ENCODE measurements around the gene FRYL. TPM values are rescaled to one million over a fixed set of nuclear protein-coding genes. Genes with fewer than 3 reads are reported as not detected.

Gene FRYL
- total and polyA plus RNA-seq, 2 of the 8 experiments (the other 6 are each of a cell fraction or from before 2014, with no cell fraction given) = 8.0 to 36.5 TPM

DNA sequence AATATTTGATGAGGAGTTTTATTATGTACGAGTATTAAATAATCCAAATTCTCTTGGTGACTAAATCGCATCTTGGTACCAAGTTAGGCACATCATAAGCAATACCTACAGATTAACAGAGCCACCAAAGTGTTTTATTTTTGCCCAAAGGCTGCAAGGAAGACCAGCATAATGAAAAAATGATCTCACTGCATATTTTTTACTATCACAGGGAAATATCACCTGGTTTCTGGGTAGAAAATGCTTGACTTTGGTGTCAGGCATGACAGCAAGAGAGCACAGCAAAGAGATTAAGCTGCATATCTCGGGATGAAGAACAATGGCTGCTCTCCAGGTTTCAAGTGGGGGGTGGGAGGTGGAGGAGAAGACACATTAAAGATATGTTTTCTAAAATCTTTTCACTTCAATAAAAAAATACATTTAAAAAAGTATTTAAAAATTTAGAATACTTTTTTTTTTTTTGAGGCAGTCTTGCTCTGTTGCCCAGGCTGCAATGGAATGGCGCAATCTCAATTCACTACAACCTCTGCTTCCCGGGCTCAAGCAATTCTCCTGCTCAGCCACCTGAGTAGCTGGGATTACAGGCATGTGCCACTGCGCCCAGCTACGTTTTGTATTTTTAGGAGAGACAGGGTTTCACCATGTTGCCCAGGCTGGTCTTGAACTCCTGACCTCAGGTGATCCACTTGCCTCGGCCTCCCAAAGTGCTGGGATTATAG lies 86.1 kb downstream of the FRYL start:
- H4K91ac ChIP-seq (replicated peaks; ENCODE audit: insufficient read length, low read length) = no peak overlapping the region
- H3K4ac ChIP-seq (replicated peaks; ENCODE audit: insufficient read length, low read depth, low read length) = no peak overlapping the region
- no peaks in the 10 kb centered on the region for H3K27me3 ChIP-seq (replicated peaks in 1 of 4; ENCODE audit: control insufficient read depth in 3 of 4, extremely low read depth in 1 of 4, insufficient read depth in 3 of 4, low read length in 3 of 4)
- H3K4me2 ChIP-seq (ENCODE audit: insufficient read depth in 1 of 2, low read depth in 2 of 2, low read length in 2 of 2) = peak overlapping the region in 1 of 2 experiments; percentile 46; a peak in 1 of 4 replicates
- ChIA-PET CTCF (ENCODE audit: partially characterized antibody) (interaction anchor here (1.3 kb wide), 1 partner anchor 74 kb away, joined by 3 read pairs; no protein-coding TSS in a partner anchor), POLR2A (ENCODE audit: partially characterized antibody) (no interaction called here)
- no peaks in the 10 kb centered on the region for H3K9me3 ChIP-seq (ENCODE audit: insufficient read depth in 2 of 2, low read depth in 1 of 2, low read length in 1 of 2)
- no peak overlapping the region for H2BK20ac ChIP-seq (ENCODE audit: low read length)
- H2BK5ac ChIP-seq (ENCODE audit: low read depth, low read length) = no peak overlapping the region
- H3K4me3 ChIP-seq (ENCODE audit: extremely low read depth in 1 of 4, insufficient read depth in 2 of 4, low read depth in 3 of 4, low read length in 4 of 4) = no peak overlapping the region
- H3K4me1 ChIP-seq (replicated peaks in 1 of 4; ENCODE audit: control insufficient read depth in 3 of 4, insufficient read depth in 4 of 4, low read length in 3 of 4) = peaks cover 0 to 9% (median 3%) of the 10 kb centered on the region in 4 experiments; a peak in 3 of 7 replicates
- no peak overlapping the region for H2BK120ac ChIP-seq (replicated peaks; ENCODE audit: low read depth, low read length)
- H3K79me2 ChIP-seq (ENCODE audit: control insufficient read depth in 1 of 2, insufficient read depth in 2 of 2, low read length in 2 of 2) = peaks cover 0 to 90% of the 10 kb centered on the region in 2 experiments; a peak in 2 of 4 replicates
- H2BK12ac ChIP-seq (ENCODE audit: low read depth, low read length) = no peak overlapping the region
- no peaks in the 10 kb centered on the region for H3K23me2 ChIP-seq (ENCODE audit: low read depth, low read length)
- no peak overlapping the region for H4K5ac ChIP-seq (ENCODE audit: insufficient read length, low read depth, low read length)
- no peak for DNase-seq (ENCODE audit: low read depth in 1 of 2, low spot score in 2 of 2)
- H4K8ac ChIP-seq (ENCODE audit: extremely low read depth, insufficient read depth, low read length) = no peak overlapping the region
- no peak overlapping the region for H3K56ac ChIP-seq (replicated peaks; ENCODE audit: insufficient read length, low read depth, low read length)
- no peak overlapping the region for H3K23ac ChIP-seq (ENCODE audit: insufficient read length)
- WGBS, 2 experiments (ENCODE audit: extremely low coverage in 1 of 2, insufficient coverage in 1 of 2, insufficient read length in 1 of 2, insufficient replicate concordance in 2 of 2, low coverage in 1 of 2, low lambda C conversion rate in 2 of 2, missing lambda C conversion rate in 1 of 2) = 81% methylated on average over 8 of the region's 8 CpGs; no CpG with 5 or more reads in 1 of the 2 experiments
- H3K18ac ChIP-seq (ENCODE audit: extremely low read depth, low read length) = no peak overlapping the region
- H3K27ac ChIP-seq (ENCODE audit: low read depth, low read length) = no peak overlapping the region
- no peak for FAIRE-seq
- H3K14ac ChIP-seq (ENCODE audit: insufficient read length) = no peak overlapping the region
- peaks cover 6% of the 10 kb centered on the region; the same call in 1 of the 2 replicates for H3K79me1 ChIP-seq (ENCODE audit: low read depth, low read length)
- no peaks in the 10 kb centered on the region for H3K36me3 ChIP-seq (ENCODE audit: control insufficient read depth in 2 of 4, insufficient read depth in 4 of 4, low read length in 3 of 4)
- no peak overlapping the region for H3K9ac ChIP-seq (replicated peaks in 1 of 4; ENCODE audit: extremely low read depth in 1 of 4, low read depth in 3 of 4, low read length in 3 of 4)
- peaks cover 0 to 1% of the 10 kb centered on the region in 2 experiments for H4K20me1 ChIP-seq (replicated peaks in 1 of 2; ENCODE audit: control insufficient read depth in 1 of 2, insufficient read depth in 2 of 2, low read length in 2 of 2)
- no peak overlapping the region for H2AFZ ChIP-seq (ENCODE audit: low read length)
- H2BK15ac ChIP-seq (ENCODE audit: low read length) = no peak overlapping the region
- no peak overlapping the region for H2AK5ac ChIP-seq (ENCODE audit: low read depth, low read length)
- no peak for TF ChIP-seq BRCA1 (IDR thresholded peaks at IDR 0.05; ENCODE audit: low read depth, low read length)

Measured in H1 (cell line).